ENCODE data around the gene AKNA.

AKNA gene

GRCh38 chr9:114316605-114317230 is 71.1 kb downstream of the AKNA start:
- TF ChIP-seq SIN3A (IDR thresholded peaks at IDR 0.05; ENCODE audit: borderline replicate concordance, insufficient read depth, low read length) (no peak), TAF1 (IDR thresholded peaks at IDR 0.05; ENCODE audit: borderline replicate concordance, insufficient read depth, low read length) (no peak), FOXP2 (optimal IDR thresholded peaks at IDR 0.05; ENCODE audit: borderline replicate concordance, extremely low read depth, extremely low read length, insufficient read depth) (no peak), REST (IDR thresholded peaks at IDR 0.05; ENCODE audit: insufficient read depth in 1 of 2, low read depth in 2 of 2, low read length in 2 of 2) (no peak), POLR2AphosphoS5 (IDR thresholded peaks at IDR 0.05; ENCODE audit: low read depth, low read length) (no peak)

- no peak for TF ChIP-seq SIN3A (IDR thresholded peaks at IDR 0.05; ENCODE audit: borderline replicate concordance, insufficient read depth, low read length)
- no peak for TF ChIP-seq POLR2AphosphoS5 (IDR thresholded peaks at IDR 0.05; ENCODE audit: low read depth, low read length)
- TF ChIP-seq FOXP2 (optimal IDR thresholded peaks at IDR 0.05; ENCODE audit: borderline replicate concordance, extremely low read depth, extremely low read length, insufficient read depth) = no peak
- no peak for TF ChIP-seq REST (IDR thresholded peaks at IDR 0.05; ENCODE audit: insufficient read depth in 1 of 2, low read depth in 2 of 2, low read length in 2 of 2)
- TF ChIP-seq TAF1 (IDR thresholded peaks at IDR 0.05; ENCODE audit: borderline replicate concordance, insufficient read depth, low read length) = no peak
Measured at GRCh38 chr9:114315723-114316363, 71.9 kb downstream of the AKNA start.

- TF ChIP-seq FOXP2 (optimal IDR thresholded peaks at IDR 0.05; ENCODE audit: borderline replicate concordance, extremely low read depth, extremely low read length, insufficient read depth) (no peak), TAF1 (IDR thresholded peaks at IDR 0.05; ENCODE audit: borderline replicate concordance, insufficient read depth, low read length) (no peak), POLR2AphosphoS5 (IDR thresholded peaks at IDR 0.05; ENCODE audit: low read depth, low read length) (no peak), REST (IDR thresholded peaks at IDR 0.05; ENCODE audit: insufficient read depth in 1 of 2, low read depth in 2 of 2, low read length in 2 of 2) (no peak), SIN3A (IDR thresholded peaks at IDR 0.05; ENCODE audit: borderline replicate concordance, insufficient read depth, low read length) (no peak)
Measured at GRCh38 chr9:114314881-114315722, 72.7 kb downstream of the AKNA start.

- TF ChIP-seq REST (IDR thresholded peaks at IDR 0.05; ENCODE audit: insufficient read depth in 1 of 2, low read depth in 2 of 2, low read length in 2 of 2) (no peak), POLR2AphosphoS5 (IDR thresholded peaks at IDR 0.05; ENCODE audit: low read depth, low read length) (no peak), SIN3A (IDR thresholded peaks at IDR 0.05; ENCODE audit: borderline replicate concordance, insufficient read depth, low read length) (no peak), TAF1 (IDR thresholded peaks at IDR 0.05; ENCODE audit: borderline replicate concordance, insufficient read depth, low read length) (no peak), FOXP2 (optimal IDR thresholded peaks at IDR 0.05; ENCODE audit: borderline replicate concordance, extremely low read depth, extremely low read length, insufficient read depth) (no peak)
Measured at GRCh38 chr9:114314256-114314867, 73.4 kb downstream of the AKNA start.

Measured in PFSK-1 (cell line).